Measurements from ENCODE around the gene DNM3. TPM values are rescaled to one million over a fixed set of nuclear protein-coding genes. Genes with fewer than 3 reads are reported as not detected.

DNM3 gene
- total RNA-seq, 2 donors from 2014 or later, result 3.2 to 22.5 TPM

DNA sequence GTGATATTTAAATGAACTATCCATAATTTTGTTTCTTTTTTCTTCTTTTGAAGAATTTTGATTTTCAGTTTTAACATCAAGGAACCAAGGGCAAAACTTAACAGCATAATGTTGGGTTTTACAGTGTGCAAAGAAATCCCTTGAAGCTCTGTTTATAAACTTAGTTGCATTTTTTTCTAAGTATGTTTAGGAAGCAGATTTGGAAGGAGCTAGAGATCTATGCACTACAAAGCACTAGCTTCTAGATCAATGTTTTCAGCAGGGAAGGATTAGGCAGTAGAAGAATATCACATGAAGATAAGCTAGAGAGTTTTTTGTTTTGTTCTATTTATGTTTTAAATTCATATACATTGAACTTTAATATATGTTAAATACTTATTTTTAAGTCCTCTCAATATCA is 328.5 kb downstream of the DNM3 start:
- H3K9me3 ChIP-seq (ENCODE audit: control insufficient read depth, low read length, poor library complexity, severe bottlenecking), result no peaks in the 10 kb centered on the region
- Mint-ChIP-seq H3K27me3 (no peaks in the 10 kb centered on the region), H3K36me3 (ENCODE audit: low read depth) (no peaks in the 10 kb centered on the region), H3K27ac (no peak overlapping the region), H3K4me1 (no peaks in the 10 kb centered on the region), H3K4me3 (no peak overlapping the region)
- DNase-seq, result no peak
- no peak for ATAC-seq

GRCh38 chr1:172172352-172172831 is 331.1 kb downstream of the DNM3 start:
- Mint-ChIP-seq H3K4me3 (no peak overlapping the region), H3K27me3 (no peaks in the 10 kb centered on the region), H3K36me3 (ENCODE audit: low read depth) (no peaks in the 10 kb centered on the region), H3K27ac (no peak overlapping the region), H3K4me1 (no peaks in the 10 kb centered on the region)
- H3K9me3 ChIP-seq (ENCODE audit: control insufficient read depth, low read length, poor library complexity, severe bottlenecking), result no peaks in the 10 kb centered on the region
- DNase-seq (no peak), ATAC-seq (no peak)

DNA sequence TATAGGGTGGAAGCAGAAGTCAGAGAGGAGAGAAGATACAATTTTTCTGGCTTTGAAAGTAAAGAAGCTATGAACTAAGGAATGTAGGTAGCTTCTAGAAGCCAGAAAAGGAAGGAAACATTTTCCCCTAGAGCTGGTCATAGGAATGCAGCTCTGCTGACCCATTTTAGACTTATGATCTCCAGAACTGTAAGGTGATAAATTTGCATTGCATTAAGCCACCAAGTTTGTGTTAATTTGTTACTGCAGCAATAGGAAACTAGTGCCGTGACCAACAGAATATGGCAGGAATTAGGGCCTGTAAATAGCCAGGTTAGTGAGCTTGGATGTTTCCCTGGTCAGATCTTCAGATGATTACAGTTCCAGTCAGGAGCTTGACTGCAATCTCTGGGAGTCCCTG is 334.9 kb downstream of the DNM3 start:
- Mint-ChIP-seq H3K36me3 (ENCODE audit: low read depth) (no peaks in the 10 kb centered on the region), H3K27me3 (no peaks in the 10 kb centered on the region), H3K4me3 (no peak overlapping the region), H3K4me1 (peaks cover 11% of the 10 kb centered on the region), H3K27ac (no peak overlapping the region)
- no peak for ATAC-seq
- DNase-seq, result no peak
- no peaks in the 10 kb centered on the region for H3K9me3 ChIP-seq (ENCODE audit: control insufficient read depth, low read length, poor library complexity, severe bottlenecking)

GRCh38 chr1:172177849-172178248 is 336.6 kb downstream of the DNM3 start:
- no peaks in the 10 kb centered on the region for H3K9me3 ChIP-seq (ENCODE audit: control insufficient read depth, low read length, poor library complexity, severe bottlenecking)
- no peaks in the 10 kb centered on the region for H3K36me3 Mint-ChIP-seq (ENCODE audit: low read depth)
- ATAC-seq (no peak), DNase-seq (no peak)
- H3K4me1 Mint-ChIP-seq, result peaks cover 24% of the 10 kb centered on the region
- no peak overlapping the region for H3K4me3 Mint-ChIP-seq
- H3K27me3 Mint-ChIP-seq, result no peaks in the 10 kb centered on the region
- H3K27ac Mint-ChIP-seq, result no peak overlapping the region

DNA sequence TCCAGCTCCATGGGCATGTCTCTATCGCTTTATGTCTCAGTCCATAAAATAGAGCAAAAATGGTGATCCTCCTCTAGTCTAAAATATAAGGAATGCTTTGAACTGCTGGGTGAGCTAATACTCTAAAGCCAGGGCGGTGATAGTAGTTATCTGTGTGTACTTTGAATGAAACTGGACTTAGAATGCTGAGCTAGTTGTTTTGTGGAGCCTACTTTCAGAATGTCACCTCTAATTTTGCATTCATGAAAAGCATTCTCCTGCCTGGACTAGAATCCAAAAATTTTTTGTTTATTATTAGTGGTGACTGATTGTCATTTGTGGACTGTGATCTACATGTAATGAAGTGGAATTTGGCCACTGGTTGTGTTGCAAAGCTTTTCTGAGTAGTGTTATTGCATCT is 337.6 kb downstream of the DNM3 start:
- no peaks in the 10 kb centered on the region for H3K36me3 Mint-ChIP-seq (ENCODE audit: low read depth)
- H3K27ac Mint-ChIP-seq, result no peak overlapping the region

GRCh38 chr1:172179918-172180317 is 338.6 kb downstream of the DNM3 start:
- no peak for DNase-seq
- H3K36me3 Mint-ChIP-seq (ENCODE audit: low read depth), result no peaks in the 10 kb centered on the region
- ATAC-seq, result no peak
- H3K27me3 Mint-ChIP-seq, result no peaks in the 10 kb centered on the region
- no peaks in the 10 kb centered on the region for H3K9me3 ChIP-seq (ENCODE audit: control insufficient read depth, low read length, poor library complexity, severe bottlenecking)
- peak overlapping the region; percentile 98 for H3K27ac Mint-ChIP-seq
- H3K4me1 Mint-ChIP-seq, result peaks cover 26% of the 10 kb centered on the region
- no peak overlapping the region for H3K4me3 Mint-ChIP-seq

More for the DNA sequence above, 337.6 kb downstream of the DNM3 start:
- no peak for ATAC-seq
- H3K27me3 Mint-ChIP-seq, result no peaks in the 10 kb centered on the region
- peaks cover 25% of the 10 kb centered on the region for H3K4me1 Mint-ChIP-seq
- DNase-seq, result no peak
- H3K9me3 ChIP-seq (ENCODE audit: control insufficient read depth, low read length, poor library complexity, severe bottlenecking), result no peaks in the 10 kb centered on the region
- H3K4me3 Mint-ChIP-seq, result no peak overlapping the region

GRCh38 chr1:172180501-172181285 is 339.4 kb downstream of the DNM3 start:
- H3K4me1 Mint-ChIP-seq, result peaks cover 33% of the 10 kb centered on the region

DNA sequence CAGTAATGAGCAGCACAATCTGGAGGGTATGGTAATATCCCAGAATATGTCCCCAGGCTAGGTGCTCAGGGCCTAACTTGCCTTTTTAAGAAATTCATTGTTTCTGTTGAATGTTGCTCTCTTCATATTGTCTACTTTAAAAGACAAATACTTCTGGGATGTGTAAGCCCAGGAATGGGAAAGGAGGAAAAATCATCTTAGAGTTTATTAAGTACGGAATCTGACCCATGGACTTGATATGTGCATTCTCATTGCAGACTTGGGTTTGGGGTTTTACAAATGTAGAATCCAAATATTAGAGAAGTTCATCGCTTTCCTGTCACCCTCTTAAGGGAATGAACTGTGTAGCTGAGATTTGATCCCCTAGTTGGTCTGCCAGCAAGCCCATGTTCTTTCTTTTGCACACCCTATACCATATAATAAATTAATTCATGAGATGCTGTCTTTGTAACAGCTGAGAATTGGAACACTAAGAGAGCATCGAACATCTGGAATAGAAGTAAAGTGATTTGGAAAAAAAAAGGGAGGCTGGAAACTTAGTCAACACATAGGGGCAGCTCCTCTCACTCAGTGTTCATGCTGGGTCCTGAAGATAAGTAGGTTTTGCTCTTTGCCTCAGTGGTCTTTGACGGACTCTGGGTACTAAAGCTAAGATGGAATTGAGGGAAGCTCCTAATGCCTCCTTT is 343.4 kb downstream of the DNM3 start:
- no peaks in the 10 kb centered on the region for H3K9me3 ChIP-seq (ENCODE audit: control insufficient read depth, low read length, poor library complexity, severe bottlenecking)
- no peak overlapping the region for H3K4me3 Mint-ChIP-seq
- no peaks in the 10 kb centered on the region for H3K27me3 Mint-ChIP-seq
- H3K4me1 Mint-ChIP-seq, result peaks cover 30% of the 10 kb centered on the region
- H3K36me3 Mint-ChIP-seq (ENCODE audit: low read depth), result no peaks in the 10 kb centered on the region
- peak overlapping the region; percentile 51 for H3K27ac Mint-ChIP-seq
- no peak for DNase-seq
- ATAC-seq, result no peak

More at GRCh38 chr1:172180501-172181285, 339.4 kb downstream of the DNM3 start:
- H3K9me3 ChIP-seq (ENCODE audit: control insufficient read depth, low read length, poor library complexity, severe bottlenecking), result no peaks in the 10 kb centered on the region
- Mint-ChIP-seq H3K27ac (peak overlapping the region; percentile 98), H3K27me3 (no peaks in the 10 kb centered on the region), H3K36me3 (ENCODE audit: low read depth) (no peaks in the 10 kb centered on the region), H3K4me3 (peak overlapping the region; percentile 86)
- DNase-seq (peak in 2 of 3 donors; percentile 6 to 12), ATAC-seq (peak; percentile 67)

GRCh38 chr1:172185211-172185610 is 343.9 kb downstream of the DNM3 start:
- Mint-ChIP-seq H3K4me1 (peaks cover 30% of the 10 kb centered on the region), H3K27ac (peak overlapping the region; percentile 51), H3K4me3 (no peak overlapping the region), H3K27me3 (no peaks in the 10 kb centered on the region), H3K36me3 (ENCODE audit: low read depth) (no peaks in the 10 kb centered on the region)
- ATAC-seq (no peak), DNase-seq (no peak)
- H3K9me3 ChIP-seq (ENCODE audit: control insufficient read depth, low read length, poor library complexity, severe bottlenecking), result no peaks in the 10 kb centered on the region

GRCh38 chr1:172185996-172186395 is 344.7 kb downstream of the DNM3 start:
- no peaks in the 10 kb centered on the region for H3K9me3 ChIP-seq (ENCODE audit: control insufficient read depth, low read length, poor library complexity, severe bottlenecking)
- no peaks in the 10 kb centered on the region for H3K27me3 Mint-ChIP-seq
- peak overlapping the region; percentile 32 for H3K27ac Mint-ChIP-seq
- no peak overlapping the region for H3K4me3 Mint-ChIP-seq
- H3K4me1 Mint-ChIP-seq, result peaks cover 24% of the 10 kb centered on the region
- no peaks in the 10 kb centered on the region for H3K36me3 Mint-ChIP-seq (ENCODE audit: low read depth)
- DNase-seq, result no peak
- no peak for ATAC-seq

DNA sequence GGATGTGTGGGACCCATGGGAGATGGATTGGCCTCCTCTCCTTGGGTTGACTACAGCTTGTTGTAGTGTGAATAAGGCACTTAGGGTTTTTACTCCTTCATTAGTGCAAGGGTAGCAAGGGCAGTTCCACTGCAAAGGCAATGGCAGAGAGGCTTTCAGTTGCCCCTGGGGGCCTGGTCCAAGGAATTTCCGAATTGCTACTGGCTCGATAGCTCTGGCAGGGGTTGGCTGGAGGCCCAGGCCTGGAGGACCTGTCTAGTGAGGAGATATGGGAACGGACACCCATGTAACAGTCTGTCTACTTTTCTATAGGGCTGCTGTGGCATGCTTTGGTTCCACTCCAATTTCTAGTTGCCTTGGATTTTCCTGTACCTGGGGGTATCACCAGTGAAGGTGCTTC is 360.3 kb downstream of the DNM3 start:
- no peak for ATAC-seq
- no peak overlapping the region for H3K27ac Mint-ChIP-seq
- no peaks in the 10 kb centered on the region for H3K27me3 Mint-ChIP-seq
- no peaks in the 10 kb centered on the region for H3K4me1 Mint-ChIP-seq
- no peaks in the 10 kb centered on the region for H3K9me3 ChIP-seq (ENCODE audit: control insufficient read depth, low read length, poor library complexity, severe bottlenecking)
- no peak for DNase-seq
- H3K36me3 Mint-ChIP-seq (ENCODE audit: low read depth), result no peaks in the 10 kb centered on the region
- H3K4me3 Mint-ChIP-seq, result no peak overlapping the region

DNA sequence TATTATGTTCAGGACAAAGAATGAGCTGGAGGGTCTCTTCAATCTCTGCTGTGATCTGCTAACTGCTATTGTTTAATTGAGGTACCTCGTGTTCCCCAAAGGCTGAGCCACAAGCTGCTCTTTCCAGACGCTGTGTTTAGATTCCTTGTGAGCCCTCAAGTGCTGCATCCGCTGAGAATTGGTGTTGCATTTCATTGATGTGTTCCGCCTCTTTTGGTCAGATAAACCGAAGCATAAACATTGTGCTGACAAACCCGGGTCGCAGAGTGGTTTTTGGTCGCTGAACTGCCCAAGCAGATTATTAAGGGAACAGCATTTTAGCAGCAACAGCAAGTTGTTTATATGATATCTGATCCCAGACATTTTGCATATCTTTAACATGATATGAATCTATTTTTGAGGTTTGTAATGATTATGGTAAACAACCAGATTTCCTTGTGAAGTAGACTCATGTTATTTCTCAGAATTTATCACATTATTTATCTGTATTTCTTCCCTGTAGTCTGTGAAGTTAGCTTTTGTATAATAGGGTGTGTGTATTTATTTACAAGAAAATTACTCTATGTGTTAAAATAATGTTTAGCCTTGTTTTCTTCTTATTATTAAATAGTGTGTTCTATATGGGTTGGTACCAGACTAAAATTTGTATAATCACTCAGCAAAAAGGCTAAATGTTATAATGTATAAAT is 362.0 kb downstream of the DNM3 start:
- peak overlapping the region; percentile 3 for H3K4me3 Mint-ChIP-seq
- no peak overlapping the region for H3K27ac Mint-ChIP-seq
- H3K4me1 Mint-ChIP-seq, result no peaks in the 10 kb centered on the region
- H3K27me3 Mint-ChIP-seq, result no peaks in the 10 kb centered on the region
- no peaks in the 10 kb centered on the region for H3K9me3 ChIP-seq (ENCODE audit: control insufficient read depth, low read length, poor library complexity, severe bottlenecking)
- DNase-seq (no peak), ATAC-seq (no peak)
- H3K36me3 Mint-ChIP-seq (ENCODE audit: low read depth), result no peaks in the 10 kb centered on the region

DNA sequence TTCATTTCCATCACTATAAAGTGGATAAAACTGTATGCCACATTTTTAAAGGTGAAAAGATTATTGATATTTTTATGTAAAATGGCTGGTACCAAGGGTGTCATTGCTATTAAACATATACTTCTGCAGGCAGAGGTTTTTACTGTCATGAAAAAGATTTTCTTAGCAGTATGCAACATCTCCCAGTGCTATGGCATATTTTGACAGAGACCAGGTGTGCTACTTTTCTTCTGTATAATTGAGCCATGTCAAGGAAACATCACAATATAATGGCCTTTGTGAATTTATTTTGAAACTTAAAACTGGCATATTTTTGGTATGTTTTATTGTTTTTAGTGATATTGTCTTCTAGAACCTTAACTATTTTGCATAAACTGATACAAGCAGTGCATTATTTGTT is 362.6 kb downstream of the DNM3 start:
- no peaks in the 10 kb centered on the region for H3K36me3 Mint-ChIP-seq (ENCODE audit: low read depth)
- no peaks in the 10 kb centered on the region for H3K27me3 Mint-ChIP-seq
- H3K4me3 Mint-ChIP-seq, result no peak overlapping the region
- H3K9me3 ChIP-seq (ENCODE audit: control insufficient read depth, low read length, poor library complexity, severe bottlenecking), result no peaks in the 10 kb centered on the region
- DNase-seq, result no peak
- H3K4me1 Mint-ChIP-seq, result no peaks in the 10 kb centered on the region
- H3K27ac Mint-ChIP-seq, result no peak overlapping the region
- ATAC-seq, result no peak
